H1 (cell line): ENCODE measurements around the gene RMND5A. TPM values are rescaled to one million over a fixed set of nuclear protein-coding genes. Genes with fewer than 3 reads are reported as not detected.

Source experiments
- CTCF ChIA-PET: fragments of 300-600 bp; sonication (Branson Sonifier 250); formaldehyde crosslinking; loops from one replicate; lab custom pipeline; 2021; ENCODE audit not compliant: partially characterized antibody; lab: Charles Lee
- POLR2A ChIA-PET: fragments of 300-600 bp; sonication (Branson Sonifier 250); formaldehyde crosslinking; loops from one replicate; lab custom pipeline; 2021; ENCODE audit warnings: inconsistent platforms; ENCODE audit not compliant: partially characterized antibody; lab: Charles Lee
- DNase-seq, 2 experiments: peaks; one replicate each; pipeline versions ENCODE4 v3.0.0 to v3.0.0-alpha.2; 2010 to 2022; ENCODE audit warnings: low spot score in 2 of 2, low read depth in 1 of 2, mixed read lengths in 1 of 2
- FAIRE-seq: peaks from 2 replicates; lab custom pipeline; 2011; peaks lifted over from hg19 to GRCh38; lab: Jason Lieb, UNC
- H2AFZ ChIP-seq: 2 replicates; pipeline ENCODE4 v1.8.1; 2012; ENCODE audit warnings: low read length, inconsistent platforms
- H2AK5ac ChIP-seq: 2 replicates; pipeline ENCODE4 v1.6.1; 2013; ENCODE audit warnings: low read depth, low read length
- H2BK120ac ChIP-seq: replicated peaks from 2 replicates; pipeline ENCODE3; 2013; ENCODE audit warnings: low read depth, low read length, inconsistent platforms
- H2BK12ac ChIP-seq: 2 replicates; pipeline ENCODE4 v1.6.1; 2013; ENCODE audit warnings: low read depth, low read length
- H2BK15ac ChIP-seq: 2 replicates; pipeline ENCODE4 v1.6.1; 2013; ENCODE audit warnings: low read length
- H2BK20ac ChIP-seq: 2 replicates; pipeline ENCODE4 v1.6.1; 2013; ENCODE audit warnings: low read length
- H2BK5ac ChIP-seq: 2 replicates; pipeline ENCODE4 v1.6.1; 2013; ENCODE audit warnings: low read depth, low read length
- H3K14ac ChIP-seq: 2 replicates; pipeline ENCODE4 v1.6.1; 2013; ENCODE audit warnings: inconsistent platforms; ENCODE audit not compliant: insufficient read length
- H3K18ac ChIP-seq: 2 replicates; pipeline ENCODE4 v1.6.1; 2013; ENCODE audit warnings: low read length; ENCODE audit errors: extremely low read depth
- H3K23ac ChIP-seq: 2 replicates; pipeline ENCODE4 v1.6.1; 2013; ENCODE audit warnings: inconsistent platforms; ENCODE audit not compliant: insufficient read length
- H3K23me2 ChIP-seq: 2 replicates; pipeline ENCODE4 v1.6.1; 2013; ENCODE audit warnings: low read depth, low read length
- H3K27ac ChIP-seq: 2 replicates; pipeline ENCODE4 v1.6.1; 2011; ENCODE audit warnings: low read depth, low read length, inconsistent platforms
- H3K27me3 ChIP-seq, 4 experiments: replicated peaks in 1 of 4; 1 replicate in 1 of 4; 2 replicates in 3 of 4; pipeline versions ENCODE4 v1.6.1 to v1.8.1; 2011 to 2013; ENCODE audit warnings: low read length in 3 of 4, mild to moderate bottlenecking in 3 of 4, inconsistent platforms in 2 of 4, mixed read lengths in 2 of 4, moderate library complexity in 1 of 4; ENCODE audit not compliant: control insufficient read depth in 3 of 4, insufficient read depth in 3 of 4; ENCODE audit errors: extremely low read depth in 1 of 4
- H3K36me3 ChIP-seq, 4 experiments: 2 replicates each; pipeline versions ENCODE4 v1.6.1 to v1.8.1; 2011 to 2013; ENCODE audit warnings: mild to moderate bottlenecking in 4 of 4, low read length in 3 of 4, moderate library complexity in 2 of 4, control low read depth in 1 of 4, inconsistent platforms in 1 of 4; ENCODE audit not compliant: insufficient read depth in 4 of 4, control insufficient read depth in 2 of 4
- H3K4ac ChIP-seq: replicated peaks from 2 replicates; pipeline ENCODE3; 2013; ENCODE audit warnings: low read length, low read depth, mixed read lengths, inconsistent platforms; ENCODE audit not compliant: insufficient read length
- H3K4me1 ChIP-seq, 4 experiments: replicated peaks in 1 of 4; 1 replicate in 1 of 4; 2 replicates in 3 of 4; pipeline versions ENCODE4 v1.6.1 to v1.8.1; 2011 to 2013; ENCODE audit warnings: low read length in 3 of 4, inconsistent platforms in 2 of 4, mixed read lengths in 1 of 4; ENCODE audit not compliant: insufficient read depth in 4 of 4, control insufficient read depth in 3 of 4
- H3K4me2 ChIP-seq, 2 experiments: 2 replicates each; pipeline versions ENCODE4 v1.6.1 to v1.8.1; 2011 to 2013; ENCODE audit warnings: low read depth in 2 of 2, low read length in 2 of 2, control low read depth in 1 of 2, inconsistent platforms in 1 of 2, mild to moderate bottlenecking in 1 of 2; ENCODE audit not compliant: insufficient read depth in 1 of 2
- H3K4me3 ChIP-seq, 4 experiments: fragments of 200-600, 300-600 bp in 1 of 4; sonication (generic), shearing (Covaris generic), sonication (Bioruptor Twin) in 1 of 4; 2 replicates each; pipeline versions ENCODE4 v1.5.1 to v1.8.1; 2011 to 2016; ENCODE audit warnings: low read length in 4 of 4, low read depth in 3 of 4, control low read depth in 2 of 4, inconsistent platforms in 2 of 4, mild to moderate bottlenecking in 2 of 4, mixed read lengths in 1 of 4, moderate library complexity in 1 of 4; ENCODE audit not compliant: insufficient read depth in 2 of 4; ENCODE audit errors: extremely low read depth in 1 of 4
- H3K56ac ChIP-seq: replicated peaks from 2 replicates; pipeline ENCODE3; 2013; ENCODE audit warnings: low read depth, mild to moderate bottlenecking, mixed read lengths, low read length, inconsistent platforms; ENCODE audit not compliant: insufficient read length
- H3K79me1 ChIP-seq: 2 replicates; pipeline ENCODE4 v1.6.1; 2013; ENCODE audit warnings: low read depth, low read length, control low read depth
- H3K79me2 ChIP-seq, 2 experiments: 2 replicates each; pipeline versions ENCODE4 v1.6.1 to v1.8.1; 2012 to 2013; ENCODE audit warnings: low read length in 2 of 2, mild to moderate bottlenecking in 2 of 2, inconsistent platforms in 1 of 2; ENCODE audit not compliant: insufficient read depth in 2 of 2, control insufficient read depth in 1 of 2
- H3K9ac ChIP-seq, 4 experiments: replicated peaks in 1 of 4; 1 replicate in 1 of 4; 2 replicates in 3 of 4; pipeline versions ENCODE4 v1.6.1 to v1.8.1; 2011 to 2013; ENCODE audit warnings: low read depth in 3 of 4, low read length in 3 of 4, control low read depth in 2 of 4, mild to moderate bottlenecking in 2 of 4, moderate library complexity in 2 of 4, inconsistent platforms in 1 of 4; ENCODE audit errors: extremely low read depth in 1 of 4
- H3K9me3 ChIP-seq, 2 experiments: 2 replicates each; pipeline versions ENCODE4 v1.6.1 to v1.8.1; 2012 to 2013; ENCODE audit warnings: mild to moderate bottlenecking in 2 of 2, moderate library complexity in 2 of 2, control low read depth in 1 of 2, inconsistent platforms in 1 of 2, low read depth in 1 of 2, low read length in 1 of 2, mixed read lengths in 1 of 2; ENCODE audit not compliant: insufficient read depth in 2 of 2
- H4K20me1 ChIP-seq, 2 experiments: replicated peaks in 1 of 2; 2 replicates each; pipeline versions ENCODE3 to v1.8.1; 2011 to 2013; ENCODE audit warnings: inconsistent platforms in 2 of 2, low read length in 2 of 2, mild to moderate bottlenecking in 1 of 2; ENCODE audit not compliant: insufficient read depth in 2 of 2, control insufficient read depth in 1 of 2
- H4K5ac ChIP-seq: 2 replicates; pipeline ENCODE4 v1.6.1; 2013; ENCODE audit warnings: low read length, low read depth, mixed read lengths, inconsistent platforms; ENCODE audit not compliant: insufficient read length
- H4K8ac ChIP-seq: 2 replicates; pipeline ENCODE4 v1.8.0; 2013; ENCODE audit warnings: mild to moderate bottlenecking, moderate library complexity, low read length, inconsistent platforms; ENCODE audit not compliant: insufficient read depth; ENCODE audit errors: extremely low read depth
- H4K91ac ChIP-seq: replicated peaks from 2 replicates; pipeline ENCODE3; 2013; ENCODE audit warnings: low read length, mixed read lengths, inconsistent platforms; ENCODE audit not compliant: insufficient read length
- BCL11A ChIP-seq, 2 experiments: IDR thresholded peaks; one replicate each; pipeline ENCODE4 v1.6.1; 2011; ENCODE audit warnings: low read depth in 2 of 2, low read length in 2 of 2, mild to moderate bottlenecking in 2 of 2
- EZH2 ChIP-seq: fragments of 200-600 bp; sonication (generic); IDR thresholded peaks from 2 replicates; pipeline ENCODE4 v1.7.1; 2012; ENCODE audit warnings: low read depth, mild to moderate bottlenecking, moderate library complexity, low read length, inconsistent platforms; ENCODE audit not compliant: severe bottlenecking
- GTF2F1 ChIP-seq: IDR thresholded peaks from 2 replicates; pipeline ENCODE4 v1.6.1; 2012; ENCODE audit warnings: low read depth, low read length, improper control_type of control experiment, borderline replicate concordance
- KDM4A ChIP-seq: IDR thresholded peaks from one replicate; pipeline ENCODE4 v1.7.1; 2012; ENCODE audit warnings: low read depth, mild to moderate bottlenecking, moderate library complexity, low read length, inconsistent platforms; ENCODE audit not compliant: severe bottlenecking
- KDM5A ChIP-seq: fragments of 200-600 bp; IDR thresholded peaks from 2 replicates; pipeline ENCODE4 v1.7.1; 2012; ENCODE audit warnings: mild to moderate bottlenecking, low read length, inconsistent platforms, mixed read lengths
- POU5F1 ChIP-seq: IDR thresholded peaks from 2 replicates; pipeline ENCODE4 v1.6.1; 2011; ENCODE audit warnings: low read depth, mild to moderate bottlenecking, low read length, moderate library complexity
- SAP30 ChIP-seq: fragments of 300-600 bp; sonication (generic); IDR thresholded peaks from 2 replicates; pipeline ENCODE4 v1.7.1; 2012; ENCODE audit warnings: low read length, moderate library complexity, mild to moderate bottlenecking, inconsistent platforms; ENCODE audit not compliant: insufficient read depth, insufficient replicate concordance
- SIX5 ChIP-seq: IDR thresholded peaks from 2 replicates; pipeline ENCODE4 v1.6.1; 2011; ENCODE audit warnings: mild to moderate bottlenecking, low read depth, low read length
- SP4 ChIP-seq: IDR thresholded peaks from 2 replicates; pipeline ENCODE4 v1.6.1; 2012; ENCODE audit warnings: low read length, inconsistent platforms
- TAF7 ChIP-seq: optimal IDR thresholded peaks from 2 replicates; pipeline ENCODE3; 2011; ENCODE audit warnings: low read depth, mild to moderate bottlenecking, inconsistent platforms, low read length, moderate library complexity, borderline replicate concordance
- WGBS, 2 experiments: shearing (Covaris generic) in 1 of 2; methylation state at CpG; one replicate each; pipeline versions ENCODE4 v1.1.6 to v1.1.7; 2013 to 2015; ENCODE audit warnings: low lambda C conversion rate in 2 of 2, mixed read lengths in 2 of 2, inconsistent platforms in 1 of 2, low coverage in 1 of 2, missing lambda C conversion rate in 1 of 2; ENCODE audit not compliant: insufficient replicate concordance in 2 of 2, insufficient coverage in 1 of 2, insufficient read length in 1 of 2; ENCODE audit errors: extremely low coverage in 1 of 2, missing lambda C conversion rate in 1 of 2; 5-methylcytosine and 5-hydroxymethylcytosine counted together
- polyA plus RNA-seq, 7 experiments: library from polyadenylated mRNA; depleted of rRNA in 3 of 7; stranded (reverse) in 5 of 7; unstranded in 2 of 7; fragments of >200 nt in 5 of 7; fragments of 200-250 nt in 2 of 7; gene quantifications; 1 replicate in 5 of 7; 2 replicates in 1 of 7; 4 replicates in 1 of 7; pipeline versions ENCODE4 v1.2.1 to v1.2.3, GENCODE V29; 2011 to 2013; ENCODE audit warnings: missing spikeins in 2 of 7, mixed read lengths in 2 of 7
- total RNA-seq: library from RNA; stranded (reverse); fragmentation: NEBNext Ultra II Directional; extraction: Animal tissue kit (Norgen Biotek cat#: 25700); gene quantifications from 2 replicates; pipeline ENCODE4 v1.2.1, GENCODE V29; 2021

RMND5A gene
- total and polyA plus RNA-seq, 2 of the 8 experiments (the other 6 are each of a cell fraction or from before 2014, with no cell fraction given), result 21.0 to 66.2 TPM

- no peaks in the 10 kb centered on the region for H3K9me3 ChIP-seq
- H3K36me3 ChIP-seq, result no peaks in the 10 kb centered on the region
- H3K9ac ChIP-seq, result no peak overlapping the region
- H2BK12ac ChIP-seq, result no peak overlapping the region
- TF ChIP-seq TAF7 (no peak), SAP30 (no peak), KDM4A (no peak), GTF2F1 (no peak), BCL11A (IDR thresholded peaks at IDR 0.05; ENCODE audit: low read depth in 2 of 2, low read length in 2 of 2) (no peak), SIX5 (no peak), EZH2 (no peak), KDM5A (no peak), SP4 (no peak), POU5F1 (no peak)
- H3K79me2 ChIP-seq, result no peaks in the 10 kb centered on the region; a peak in 1 of 4 replicates
- H3K79me1 ChIP-seq, result no peaks in the 10 kb centered on the region
- H4K20me1 ChIP-seq, result no peaks in the 10 kb centered on the region
- H2BK20ac ChIP-seq, result no peak overlapping the region
- H2BK15ac ChIP-seq, result no peak overlapping the region
- H2AK5ac ChIP-seq, result no peak overlapping the region
- no peak overlapping the region for H2BK5ac ChIP-seq
- H3K56ac ChIP-seq, result no peak overlapping the region
- ChIA-PET CTCF (interaction anchor here (1.3 to 1.6 kb wide), 2 partner anchors 16 to 18 kb away, joined by 3 to 7 read pairs; no protein-coding TSS in a partner anchor), POLR2A (interaction anchor here (0.8 kb wide), 1 partner anchor 18 kb away, joined by 3 read pairs; no protein-coding TSS in a partner anchor)
- H4K91ac ChIP-seq, result no peak overlapping the region
- H4K8ac ChIP-seq, result no peak overlapping the region
- H3K14ac ChIP-seq, result no peak overlapping the region
- no peak overlapping the region for H3K27ac ChIP-seq
- H3K18ac ChIP-seq, result peak overlapping the region; percentile 2; the same call in 1 of the 2 replicates
- H3K23ac ChIP-seq, result no peak overlapping the region
- no peak overlapping the region for H3K4me2 ChIP-seq
- no peak overlapping the region for H2AFZ ChIP-seq
- DNase-seq (no peak), FAIRE-seq (no peak)
- no peaks in the 10 kb centered on the region; the same call in 1 of the 2 replicates for H3K23me2 ChIP-seq
- no peak overlapping the region for H2BK120ac ChIP-seq
- H4K5ac ChIP-seq, result no peak overlapping the region
- H3K4ac ChIP-seq, result no peak overlapping the region
- no peak overlapping the region for H3K4me3 ChIP-seq
- peaks cover 0 to 3% (median 0%) of the 10 kb centered on the region in 4 experiments; a peak in 1 of 7 replicates for H3K4me1 ChIP-seq
- WGBS, 2 experiments, result 87% methylated on average over 11 of the region's 11 CpGs; no CpG with 5 or more reads in 1 of the 2 experiments
- no peaks in the 10 kb centered on the region for H3K27me3 ChIP-seq
Observed at GRCh38 chr2:86825036-86825692, 105.1 kb downstream of the RMND5A start.
